Spleen (tissue), 7 donors: ENCODE data around the gene LRMDA.

Experiments used
- CTCF ChIP-seq, 11 experiments: fragments of 200-600 bp in 7 of 11; fragments of 450-650 bp in 4 of 11; sonication (generic) in 4 of 11; IDR thresholded peaks in 8 of 11; conservative IDR thresholded peaks in 3 of 11; 1 replicate in 7 of 11; 2 replicates in 4 of 11; pipeline versions ENCODE4 v1.4.0 to v1.8.0; 2016 to 2021; ENCODE audit warnings: antibody characterized with exemption in 11 of 11, inconsistent platforms in 4 of 11, mild to moderate bottlenecking in 1 of 11
- POLR2AphosphoS5 ChIP-seq, 3 donors: sonication (generic); formaldehyde crosslinking; IDR thresholded peaks; one replicate each; pipeline ENCODE4 v1.5.1; 2017; ENCODE audit warnings: antibody characterized with exemption in 3 of 3
- donor health status: DM: no; HTN: no; CAD: no; lungs with moderate emphysema.
- donor health status: DM: no; HTN: no; CAD: no.
- donor health status: DM: no; HTN: no; CAD: no.

GRCh38 chr10:76229341-76229740 is 797.9 kb downstream of the LRMDA start:
- no peak for TF ChIP-seq CTCF (IDR thresholded peaks at IDR 0.05 in 8 of 11, conservative IDR thresholded peaks at IDR 0.05 in 3 of 11)
- TF ChIP-seq POLR2AphosphoS5 (IDR thresholded peaks at IDR 0.05): no peak
